Adrenal gland (tissue), 12 donors: ENCODE measurements around the gene ZNF296. TPM values are rescaled to one million over a fixed set of nuclear protein-coding genes. Genes with fewer than 3 reads are reported as not detected.

Experiments used
- DNase-seq, 7 donors: peaks; one replicate each; pipeline ENCODE4 v3.0.0-alpha.2; 2019 to 2020
- H3K27ac ChIP-seq, 5 donors: fragments of 200-600 bp; sonication (generic) in 4 of 5; 1 replicate in 3 of 5; 2 replicates in 2 of 5; pipeline versions ENCODE4 v1.5.1 to v1.8.0; 2016 to 2020; ENCODE audit warnings: mild to moderate bottlenecking in 1 of 5
- H3K27me3 ChIP-seq: fragments of 200-600 bp; 2 replicates; pipeline ENCODE4 v1.8.0; 2021
- H3K36me3 ChIP-seq, 2 donors: fragments of 200-600 bp; replicated peaks in 1 of 2; 1 replicate in 1 of 2; 2 replicates in 1 of 2; pipeline versions ENCODE4 v1.5.1 to v1.8.0; 2018 to 2022
- H3K4me1 ChIP-seq, 2 donors: fragments of 200-600 bp; replicated peaks in 1 of 2; 1 replicate in 1 of 2; 2 replicates in 1 of 2; pipeline versions ENCODE4 v1.5.1 to v1.8.0; 2018 to 2021
- H3K4me3 ChIP-seq, 4 donors: fragments of 200-600 bp; sonication (generic) in 3 of 4; one replicate each; pipeline ENCODE4 v1.5.1; 2016 to 2018
- H3K9me3 ChIP-seq, 3 donors: fragments of 200-600 bp; sonication (generic) in 1 of 3; replicated peaks in 1 of 3; 1 replicate in 2 of 3; 2 replicates in 1 of 3; pipeline versions ENCODE4 v1.5.1 to v1.8.0; 2016 to 2021
- CTCF ChIP-seq, 6 experiments: fragments of 450-650 bp in 4 of 6; fragments of 200-600 bp in 2 of 6; sonication (generic) in 1 of 6; IDR thresholded peaks; 1 replicate in 5 of 6; 2 replicates in 1 of 6; pipeline versions ENCODE4 v1.5.1 to v1.8.0; 2016 to 2021; ENCODE audit warnings: antibody characterized with exemption in 6 of 6, mild to moderate bottlenecking in 2 of 6, moderate library complexity in 1 of 6
- POLR2A ChIP-seq, 2 donors: fragments of 450-650 bp; IDR thresholded peaks; one replicate each; pipeline ENCODE4 v1.6.1; 2017; ENCODE audit warnings: antibody characterized with exemption in 2 of 2, mild to moderate bottlenecking in 2 of 2, moderate library complexity in 1 of 2
- WGBS, 4 donors: extraction: QIAGEN DNeasy Blood & Tissue Kit in 2 of 4; methylation state at CpG; one replicate each; pipeline versions ENCODE4 v1.1.5 to v1.1.7; 2013 to 2017; 5-methylcytosine and 5-hydroxymethylcytosine counted together
- intact Hi-C, 2 donors: fragments of 100-400 bp; cut with DNase I; formaldehyde crosslinking; loops; one replicate each; pipeline versions ENCODE4 v1.14.1 to v1.15.0; 2022 to 2023
- polyA plus RNA-seq, 3 donors: library from polyadenylated mRNA; stranded (reverse); fragments of 200-250 nt in 2 of 3; fragments of 350-450 nt in 1 of 3; fragmentation: Illumina TruSeq in 1 of 3; extraction: RNeasy Lipid Tissue Mini Kit (QIAGEN cat#74804) in 1 of 3; gene quantifications; one replicate each; pipeline ENCODE4 v1.2.3, GENCODE V29; 2013 to 2014
- small RNA-seq, 2 donors: library from RNA; depleted of rRNA; stranded (forward); fragments of <200 nt; gene quantifications; one replicate each; pipeline ENCODE3, GENCODE V24; 2016
- total RNA-seq, 9 donors: library from RNA; depleted of rRNA in 4 of 9; stranded (reverse); fragments of >200 nt in 4 of 9; fragments of 120-200 nt in 1 of 9; fragmentation: NEBNext Ultra II Directional in 1 of 9; extraction: Animal tissue kit (Norgen Biotek cat#: 25700) in 1 of 9; gene quantifications; one replicate each; pipeline versions ENCODE4 v1.1.0 to v1.2.4, GENCODE V29; 2013 to 2023
- donor health status: healthy with polysubstance abuse.
- donor health status: Bipolar disorder and iron deficiency.
- donor health status: DM: yes; HTN: yes; CAD: no.
- donor health status: DM: no; HTN: no; CAD: no.
- donor health status: DM: no; HTN: no; CAD: no.
- donor health status: DM: yes; HTN: yes; CAD: no.

Gene ZNF296
- total and polyA plus RNA-seq, 12 donors, result 0.06 to 13.2 (median 0.81) TPM; not detected in 2

- Histone ChIP-seq H3K4me1 (peaks cover 0 to 4% of the 10 kb centered on the region in 2 donors), H3K36me3 (no peaks in the 10 kb centered on the region), H3K4me3 (no peak overlapping the region), H3K9me3 (no peaks in the 10 kb centered on the region), H3K27me3 (no peaks in the 10 kb centered on the region), H3K27ac (no peak overlapping the region)
- no peak for DNase-seq
- 64 to 86% (median 82%) methylated on average over 5 to 14 of the region's 14 CpGs for WGBS, 4 donors
- TF ChIP-seq CTCF (IDR thresholded peaks at IDR 0.05), result no peak
- TF ChIP-seq POLR2A (IDR thresholded peaks at IDR 0.05), result no peak
- intact Hi-C loops, result no loop called here
These were observed 54.3 kb downstream of the ZNF296 start for GRCh38 chr19:45021971-45022370.

Small RNA genes lying within 50 kb of the gene (small RNA-seq; reads per million reads assigned to genes)
- 0 reads per million in 2 donors for gene RNU6-611P

Other genes starting within 250 kb of the ZNF296 start
- 100 to 1,000 TPM in 8 of 9 donors, 10 to 100 TPM in 1; 97.7 to 243 (median 131) TPM for gene NECTIN2, start 230.2 kb downstream of the ZNF296 start, total RNA-seq
- gene NECTIN2, start 230.2 kb downstream of the ZNF296 start, polyA plus RNA-seq, result 100 to 1,000 TPM in 2 of 3 donors, 10 to 100 TPM in 1; 82.7 to 139 (median 124) TPM
- gene TOMM40, start 185.2 kb downstream of the ZNF296 start, total RNA-seq, result 100 to 1,000 TPM in 3 of 9 donors, 10 to 100 TPM in 6; 53.1 to 248 (median 68.5) TPM
- gene TOMM40, start 185.2 kb downstream of the ZNF296 start, polyA plus RNA-seq, result 100 to 1,000 TPM in 1 of 3 donors, 10 to 100 TPM in 2; 63.2 to 112 (median 70.5) TPM
- over 10,000 TPM in 4 of 9 donors, 1,000 to 10,000 TPM in 5; 3,098 to 21,602 (median 7,572) TPM for gene APOE, start 170.7 kb downstream of the ZNF296 start, total RNA-seq
- over 10,000 TPM in 2 of 3 donors, 100 to 1,000 TPM in 1; 569 to 15,573 (median 10,217) TPM for gene APOE, start 170.7 kb downstream of the ZNF296 start, polyA plus RNA-seq
- gene APOC1, start 161.9 kb downstream of the ZNF296 start, total RNA-seq, result 1,000 to 10,000 TPM; 1,263 to 3,854 (median 2,137) TPM
- gene APOC1, start 161.9 kb downstream of the ZNF296 start, polyA plus RNA-seq, result 1,000 to 10,000 TPM in 2 of 3 donors, 100 to 1,000 TPM in 1; 583 to 2,292 (median 2,067) TPM
- gene APOC4, start 134.2 kb downstream of the ZNF296 start, total RNA-seq, result 1 to 10 TPM in 3 of 9 donors, under 1 TPM in 2, not detected in 4; 0.83 to 4.5 (median 1.3) TPM
- 1 to 10 TPM in 1 of 3 donors, under 1 TPM in 1, not detected in 1; 0.67 to 2.4 TPM for gene APOC4, start 134.2 kb downstream of the ZNF296 start, polyA plus RNA-seq
- gene APOC2, start 130.4 kb downstream of the ZNF296 start, total RNA-seq, result 10 to 100 TPM in 2 of 9 donors, 1 to 10 TPM in 6, not detected in 1; 1.3 to 16.9 (median 4.7) TPM
- gene APOC2, start 130.4 kb downstream of the ZNF296 start, polyA plus RNA-seq, result 10 to 100 TPM in 2 of 3 donors, 1 to 10 TPM in 1; 5.4 to 68.1 (median 14.2) TPM
- gene CLPTM1, start 121.1 kb downstream of the ZNF296 start, total RNA-seq, result 100 to 1,000 TPM in 8 of 9 donors, 10 to 100 TPM in 1; 67.8 to 293 (median 254) TPM
- gene CLPTM1, start 121.1 kb downstream of the ZNF296 start, polyA plus RNA-seq, result 100 to 1,000 TPM; 220 to 306 (median 233) TPM
- 10 to 100 TPM in 7 of 9 donors, 1 to 10 TPM in 2; 2.0 to 39.1 (median 11.6) TPM for gene RELB, start 75.0 kb downstream of the ZNF296 start, total RNA-seq
- 10 to 100 TPM in 2 of 3 donors, 1 to 10 TPM in 1; 3.9 to 17.7 (median 12.4) TPM for gene RELB, start 75.0 kb downstream of the ZNF296 start, polyA plus RNA-seq
- 100 to 1,000 TPM in 1 of 9 donors, 10 to 100 TPM in 8; 19.8 to 137 (median 53.7) TPM for gene CLASRP, start 37.4 kb downstream of the ZNF296 start, total RNA-seq
- 100 to 1,000 TPM in 2 of 3 donors, 10 to 100 TPM in 1; 39.8 to 730 (median 246) TPM for gene CLASRP, start 37.4 kb downstream of the ZNF296 start, polyA plus RNA-seq
- 10 to 100 TPM in 7 of 9 donors, 1 to 10 TPM in 2; 4.0 to 24.9 (median 14.6) TPM for gene GEMIN7, start 2.8 kb upstream of the ZNF296 start, total RNA-seq
- 10 to 100 TPM; 11.3 to 29.0 (median 23.9) TPM for gene GEMIN7, start 2.8 kb upstream of the ZNF296 start, polyA plus RNA-seq
- 10 to 100 TPM; 24.3 to 86.7 (median 53.1) TPM for gene PPP1R37, start 16.7 kb upstream of the ZNF296 start, total RNA-seq
- gene PPP1R37, start 16.7 kb upstream of the ZNF296 start, polyA plus RNA-seq, result 100 to 1,000 TPM in 1 of 3 donors, 10 to 100 TPM in 2; 16.4 to 244 (median 45.4) TPM
- gene NKPD1, start 84.5 kb upstream of the ZNF296 start, total RNA-seq, result 1 to 10 TPM in 1 of 9 donors, under 1 TPM in 7, not detected in 1; 0.06 to 1.1 (median 0.27) TPM
- gene NKPD1, start 84.5 kb upstream of the ZNF296 start, polyA plus RNA-seq, result under 1 TPM in 2 of 3 donors, not detected in 1; 0.13 to 0.16 TPM
- gene TRAPPC6A, start 101.8 kb upstream of the ZNF296 start, total RNA-seq, result 10 to 100 TPM; 24.6 to 71.4 (median 36.7) TPM
- 10 to 100 TPM in 2 of 3 donors, 1 to 10 TPM in 1; 5.1 to 41.7 (median 34.3) TPM for gene TRAPPC6A, start 101.8 kb upstream of the ZNF296 start, polyA plus RNA-seq
- 10 to 100 TPM in 8 of 9 donors, 1 to 10 TPM in 1; 2.8 to 25.5 (median 18.4) TPM for gene BLOC1S3, start 102.3 kb upstream of the ZNF296 start, total RNA-seq
- 10 to 100 TPM in 1 of 3 donors, 1 to 10 TPM in 2; 3.9 to 11.9 (median 4.1) TPM for gene BLOC1S3, start 102.3 kb upstream of the ZNF296 start, polyA plus RNA-seq
- 10 to 100 TPM in 8 of 9 donors, 1 to 10 TPM in 1; 3.3 to 26.4 (median 16.4) TPM for gene EXOC3L2, start 168.9 kb upstream of the ZNF296 start, total RNA-seq
- gene EXOC3L2, start 168.9 kb upstream of the ZNF296 start, polyA plus RNA-seq, result 10 to 100 TPM in 2 of 3 donors, 1 to 10 TPM in 1; 2.1 to 24.6 (median 10.9) TPM
- 10 to 100 TPM in 8 of 9 donors, 1 to 10 TPM in 1; 5.6 to 41.9 (median 26.3) TPM for gene MARK4, start 174.8 kb upstream of the ZNF296 start, total RNA-seq
- 10 to 100 TPM; 19.1 to 53.3 (median 28.8) TPM for gene MARK4, start 174.8 kb upstream of the ZNF296 start, polyA plus RNA-seq
- 10 to 100 TPM in 1 of 9 donors, 1 to 10 TPM in 1, under 1 TPM in 2, not detected in 5; 0.33 to 51.3 (median 0.84) TPM for gene CKM, start 246.4 kb upstream of the ZNF296 start, total RNA-seq
- 1 to 10 TPM in 2 of 3 donors, not detected in 1; 1.5 to 2.7 TPM for gene CKM, start 246.4 kb upstream of the ZNF296 start, polyA plus RNA-seq